GM21786 (cell line): ENCODE results near the gene TYW1B.
"Not testable (repeated sequence)": the region's sequence is repeated elsewhere in the genome, so short reads cannot be mapped to it uniquely, and the experiment has no call there.

Experiments used
- ATAC-seq: cut with Tn5 transposase; IDR thresholded peaks from one replicate; pipeline ENCODE4 v1.9.1; 2021; ENCODE audit not compliant: unreplicated experiment

The TYW1B gene, protein sequence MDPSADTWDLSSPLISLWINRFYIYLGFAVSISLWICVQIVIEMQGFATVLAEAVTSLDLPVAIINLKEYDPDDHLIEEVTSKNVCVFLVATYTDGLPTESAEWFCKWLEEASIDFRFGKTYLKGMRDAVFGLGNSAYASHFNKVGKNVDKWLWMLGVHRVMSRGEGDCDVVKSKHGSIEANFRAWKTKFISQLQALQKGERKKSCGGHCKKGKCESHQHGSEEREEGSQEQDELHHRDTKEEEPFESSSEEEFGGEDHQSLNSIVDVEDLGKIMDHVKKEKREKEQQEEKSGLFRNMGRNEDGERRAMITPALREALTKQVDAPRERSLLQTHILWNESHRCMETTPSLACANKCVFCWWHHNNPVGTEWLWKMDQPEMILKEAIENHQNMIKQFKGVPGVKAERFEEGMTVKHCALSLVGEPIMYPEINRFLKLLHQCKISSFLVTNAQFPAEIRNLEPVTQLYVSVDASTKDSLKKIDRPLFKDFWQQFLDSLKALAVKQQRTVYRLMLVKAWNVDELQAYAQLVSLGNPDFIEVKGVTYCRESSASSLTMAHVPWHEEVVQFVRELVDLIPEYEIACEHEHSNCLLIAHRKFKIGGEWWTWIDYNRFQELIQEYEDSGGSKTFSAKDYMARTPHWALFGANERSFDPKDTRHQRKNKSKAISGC

DNA sequence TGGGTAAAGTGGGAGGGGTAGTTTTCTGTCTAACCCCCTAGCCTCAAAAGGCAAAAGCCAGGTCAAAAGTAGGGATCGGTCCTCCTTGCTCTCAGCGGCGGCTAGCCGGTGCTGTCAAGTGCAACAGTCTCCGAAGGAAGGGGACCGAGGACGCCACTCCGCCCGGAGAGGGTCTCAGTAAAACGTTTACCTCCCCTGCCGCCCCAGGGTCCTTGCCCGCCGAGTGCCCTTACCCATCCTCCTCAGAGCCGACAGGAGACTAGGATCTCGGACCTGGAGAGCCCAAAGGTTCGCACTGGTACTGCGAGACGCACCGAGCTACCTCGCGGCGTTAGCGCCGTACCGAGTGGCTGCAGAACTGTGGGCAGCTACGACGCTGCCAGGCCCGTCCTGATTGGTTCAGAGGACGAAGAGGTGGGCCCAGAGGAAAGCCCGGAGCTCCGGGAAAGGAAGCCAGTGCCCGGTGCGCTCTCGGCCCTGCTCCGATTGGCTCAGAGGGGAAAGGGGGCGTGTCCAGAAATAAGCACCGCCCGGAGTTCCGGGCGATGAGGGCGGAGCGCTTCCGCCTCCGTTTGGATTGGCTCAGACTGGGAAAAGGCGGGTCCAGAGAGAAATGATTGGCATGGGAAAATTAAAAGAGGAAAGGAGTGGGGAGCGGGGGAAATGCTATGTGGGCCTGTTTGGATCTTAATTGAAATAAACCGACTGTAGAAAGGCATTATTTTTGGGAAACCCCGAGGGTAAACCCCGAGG, at the start of gene TYW1B:
TSS of gene TYW1B (minus strand) at position 362 of the 753 bp plus-strand sequence. CDS start at position 237, 125 bp downstream.
- ATAC-seq = peak; percentile 88

DNA sequence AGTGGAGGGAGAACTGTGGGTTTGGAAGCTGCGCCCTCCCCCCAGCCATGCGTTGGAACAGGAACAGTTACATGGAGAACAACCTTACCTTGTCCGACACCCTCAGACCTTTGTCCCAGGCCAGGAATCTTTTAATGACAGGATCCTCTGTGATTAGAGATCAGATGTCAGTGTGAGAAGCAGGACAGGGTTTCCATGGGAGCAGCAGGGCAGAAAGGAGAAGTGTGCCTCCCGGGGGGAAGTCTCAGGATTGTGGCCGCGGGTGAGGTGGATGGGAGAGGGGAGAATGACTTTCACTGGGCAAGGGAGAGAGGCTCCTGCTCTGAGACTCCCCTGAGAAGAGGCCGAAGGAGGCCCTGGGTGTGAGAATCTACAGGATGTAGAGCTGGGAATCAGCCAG, 39.6 kb upstream of the TYW1B start:
- ATAC-seq = not testable (repeated sequence)

DNA sequence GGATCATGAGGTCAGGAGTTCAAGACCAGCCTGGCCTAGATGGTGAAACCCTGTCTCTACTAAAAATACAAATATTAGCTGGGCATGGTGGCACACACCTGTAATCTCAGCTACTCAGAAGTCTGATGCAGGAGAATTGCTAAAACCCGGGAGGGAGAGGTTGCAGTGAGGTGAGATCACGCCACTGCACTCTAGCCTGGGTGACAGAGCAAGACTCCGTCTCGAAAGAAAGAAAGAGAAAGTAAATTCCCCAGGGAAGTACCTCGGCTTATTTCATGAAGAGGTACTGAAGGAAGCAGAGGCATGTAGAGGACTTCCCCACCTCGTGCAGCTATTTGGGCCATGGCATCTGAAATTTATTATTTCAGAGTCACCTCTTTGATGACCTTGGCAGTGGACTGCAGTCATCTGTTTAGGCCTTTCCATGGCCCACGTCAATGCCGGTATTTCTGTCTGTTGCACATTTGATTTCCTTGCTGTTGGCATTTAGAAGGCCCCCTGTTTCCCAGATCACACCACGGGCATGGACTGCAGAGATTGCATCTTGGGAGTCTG, 30.9 kb upstream of the TYW1B start:
- ATAC-seq = not testable (repeated sequence)

DNA sequence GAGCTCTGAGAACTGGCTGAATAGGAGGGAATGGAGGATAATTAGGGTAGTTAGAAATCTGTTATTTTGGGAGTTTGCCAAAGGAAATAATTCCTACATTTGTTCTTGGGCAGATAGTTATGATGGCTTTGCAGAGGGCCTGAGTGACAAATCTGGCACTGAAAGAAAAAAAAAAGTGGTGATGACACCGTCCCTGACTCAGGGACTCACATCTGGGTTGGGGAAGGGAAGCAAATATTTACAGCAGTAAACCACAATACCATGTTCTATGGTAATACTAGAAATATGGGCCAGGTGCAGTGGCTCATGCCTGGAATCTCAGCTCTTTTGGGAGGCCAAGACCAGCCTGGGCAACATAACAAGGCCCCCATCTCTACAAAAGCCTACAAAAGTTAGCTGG, 29.9 kb upstream of the TYW1B start:
- ATAC-seq = not testable (repeated sequence)

DNA sequence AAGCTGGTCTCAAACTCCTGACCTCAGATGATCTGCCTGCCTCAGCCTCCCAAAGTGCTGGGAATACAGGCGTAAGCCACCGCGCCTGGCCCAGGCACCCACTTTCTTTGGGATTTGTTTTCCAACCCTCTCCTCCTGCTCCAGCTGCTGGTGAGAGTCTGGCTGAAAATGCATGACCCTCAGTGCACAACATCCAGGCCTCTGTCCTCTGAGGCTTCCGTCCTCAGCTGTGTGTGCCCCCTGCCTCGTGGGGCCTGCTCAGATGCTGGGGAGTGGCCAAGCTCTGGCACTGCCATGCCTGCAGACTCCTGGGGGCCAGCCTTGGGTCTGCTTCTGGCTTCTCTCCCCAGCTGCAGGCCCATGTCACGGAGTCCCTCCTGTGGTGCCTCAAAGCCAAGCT, 27.3 kb upstream of the TYW1B start:
- not testable (repeated sequence) for ATAC-seq

DNA sequence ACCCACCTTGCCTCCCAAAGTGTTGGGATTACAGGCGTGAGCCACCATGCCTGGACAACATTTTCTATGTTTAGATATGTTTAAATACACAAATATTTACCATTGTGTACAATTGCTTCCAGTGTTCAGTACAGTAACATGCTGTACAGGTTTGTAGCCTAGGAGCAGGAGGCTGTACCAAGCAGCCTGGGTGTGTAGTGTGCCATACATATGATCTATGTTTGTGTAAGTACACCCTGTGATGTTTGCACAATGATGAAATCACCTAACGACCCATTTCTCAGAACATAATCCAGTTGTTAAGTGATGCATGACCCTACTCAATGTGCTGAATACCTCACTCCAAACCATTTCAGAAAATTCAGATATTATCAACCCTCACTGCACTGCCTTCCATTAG, 24.9 kb upstream of the TYW1B start:
- ATAC-seq = not testable (repeated sequence)

DNA sequence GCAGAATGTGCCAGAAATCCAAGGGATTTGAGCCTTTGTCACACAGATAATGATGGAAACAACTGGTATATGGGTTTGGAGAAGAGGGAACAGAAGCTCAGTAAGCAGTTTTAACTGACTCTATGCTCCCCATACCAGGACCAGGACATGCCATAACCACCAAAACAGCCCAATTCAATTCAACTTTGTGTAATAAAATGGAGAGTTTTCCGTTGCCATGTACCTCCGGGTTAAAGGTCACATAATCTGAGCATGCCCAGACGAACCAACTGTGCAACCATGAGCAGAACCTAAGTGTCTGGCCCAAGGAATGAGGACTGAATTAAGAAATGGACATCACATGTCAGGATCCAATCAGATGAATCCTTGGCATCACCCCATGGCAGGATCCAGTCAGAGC, 22.7 kb upstream of the TYW1B start:
- not testable (repeated sequence) for ATAC-seq

DNA sequence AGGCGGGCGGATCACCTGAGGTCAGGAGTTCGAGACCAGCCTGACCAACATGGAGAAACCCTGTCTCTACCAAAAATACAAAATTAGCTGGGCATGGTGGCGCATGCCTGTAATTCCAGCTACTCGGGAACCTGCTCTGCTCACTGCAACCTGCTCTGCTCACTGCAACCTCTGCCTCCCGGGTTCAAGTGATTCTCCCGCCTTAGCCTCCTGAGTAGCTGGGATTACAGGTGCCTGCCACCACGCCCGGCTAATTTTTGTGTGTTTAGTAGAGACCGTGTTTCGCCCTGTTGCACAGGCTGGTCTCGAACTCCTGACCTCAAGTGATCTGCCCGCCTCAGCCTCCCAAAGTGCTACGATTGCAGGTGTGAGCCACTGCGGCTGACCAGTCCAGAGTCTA, 16.1 kb upstream of the TYW1B start:
- ATAC-seq = not testable (repeated sequence)

DNA sequence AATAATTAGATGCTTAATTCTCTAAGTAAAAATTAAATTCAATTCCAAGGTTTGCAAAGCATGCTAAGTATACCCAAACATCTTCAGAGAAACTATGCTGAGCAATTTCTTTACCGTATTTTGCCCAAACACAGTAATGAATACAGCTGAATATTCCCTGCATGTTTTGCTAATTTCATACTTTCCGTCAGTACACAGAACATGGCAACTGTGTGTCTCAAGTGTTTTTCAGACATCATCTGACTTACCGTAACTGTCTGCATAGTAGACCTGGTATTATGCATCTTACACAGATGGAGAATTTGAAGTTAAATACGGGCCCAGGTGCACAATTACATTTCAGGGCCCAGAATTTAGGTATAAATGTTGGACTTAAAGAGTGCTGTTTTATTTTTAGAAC, 15.2 kb upstream of the TYW1B start:
- not testable (repeated sequence) for ATAC-seq

DNA sequence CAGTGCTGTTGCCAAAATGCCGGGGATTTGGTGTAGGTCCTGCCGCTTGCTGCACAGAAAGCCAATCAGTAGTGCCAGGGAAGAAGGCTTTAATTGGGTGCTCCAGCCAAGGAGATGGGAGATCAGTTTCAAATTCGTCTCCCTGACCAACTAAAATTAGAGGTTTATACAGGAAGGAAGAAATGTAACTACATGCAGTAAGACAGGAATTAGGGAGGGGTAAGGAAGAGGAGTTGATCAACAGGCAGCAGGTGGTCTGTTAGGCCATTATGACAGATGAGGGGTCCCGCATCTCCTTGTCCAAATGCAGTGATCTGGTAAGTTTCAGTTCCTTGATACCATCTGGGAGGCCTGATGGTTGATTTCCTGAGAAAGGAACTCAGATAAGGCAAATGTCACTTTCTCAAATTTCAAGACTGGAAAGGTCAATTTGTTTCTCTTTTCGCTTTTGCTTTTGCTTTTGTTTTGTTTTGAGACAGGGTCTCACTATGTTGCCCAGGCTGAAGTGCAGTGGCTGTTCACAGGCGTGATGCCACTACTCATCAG, 13.0 kb upstream of the TYW1B start:
- not testable (repeated sequence) for ATAC-seq

DNA sequence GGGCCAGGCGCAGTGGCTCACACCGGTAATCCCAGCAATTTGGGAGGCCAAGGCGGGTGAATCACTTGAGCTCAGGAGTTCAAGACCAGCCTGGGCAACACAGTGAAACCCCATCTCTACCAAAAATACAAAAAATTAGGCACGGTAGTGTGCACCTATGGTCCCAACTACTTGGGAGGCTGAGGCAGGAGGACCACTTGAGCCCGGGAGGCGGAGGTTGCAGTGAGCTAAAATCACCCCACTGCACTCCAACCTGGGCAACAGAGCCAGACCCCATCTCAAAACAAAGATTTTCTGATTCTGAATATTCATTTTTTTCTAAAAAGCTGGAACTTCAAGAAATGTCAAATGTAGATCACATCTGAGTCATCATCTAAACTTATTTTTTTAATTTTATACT, 10.3 kb upstream of the TYW1B start:
- not testable (repeated sequence) for ATAC-seq

DNA sequence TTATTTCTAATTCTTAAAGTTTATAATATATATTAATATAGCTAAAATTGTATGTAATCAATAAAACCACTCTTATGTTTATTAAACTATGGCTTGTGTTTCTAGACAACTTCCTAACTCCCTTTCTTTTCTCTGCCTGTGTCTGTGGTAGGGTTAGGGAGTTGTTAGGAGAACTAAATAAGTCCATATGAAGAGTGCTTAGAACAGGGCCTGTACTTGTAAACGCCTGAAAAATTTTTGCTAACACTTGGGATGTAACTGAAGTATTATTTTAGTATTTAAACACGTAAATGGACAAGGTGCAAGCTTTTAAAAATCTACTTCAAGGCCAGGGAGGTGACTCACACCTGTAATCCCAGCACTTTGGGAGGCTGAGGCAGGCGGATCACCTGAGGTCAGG, 9.3 kb upstream of the TYW1B start:
- ATAC-seq = not testable (repeated sequence)

DNA sequence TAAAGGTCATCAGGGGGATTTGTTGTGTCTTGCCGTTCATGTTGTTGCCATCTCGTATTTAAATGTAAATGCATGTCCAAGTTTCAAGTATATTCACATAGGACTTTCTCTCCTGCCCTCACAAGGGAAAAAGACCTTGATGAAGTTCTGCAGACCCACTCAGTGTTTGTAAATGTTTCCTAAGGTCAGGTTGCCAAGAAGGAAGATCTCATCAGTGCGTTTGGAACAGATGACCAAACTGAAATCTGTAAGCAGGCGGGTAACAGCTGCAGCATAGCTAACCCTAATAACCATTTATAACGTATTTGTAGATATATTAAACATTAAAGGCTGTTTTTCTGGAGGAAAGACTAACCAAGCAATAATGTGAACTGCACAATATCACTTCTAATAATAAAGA, 2.6 kb upstream of the TYW1B start:
- ATAC-seq = not testable (repeated sequence)

DNA sequence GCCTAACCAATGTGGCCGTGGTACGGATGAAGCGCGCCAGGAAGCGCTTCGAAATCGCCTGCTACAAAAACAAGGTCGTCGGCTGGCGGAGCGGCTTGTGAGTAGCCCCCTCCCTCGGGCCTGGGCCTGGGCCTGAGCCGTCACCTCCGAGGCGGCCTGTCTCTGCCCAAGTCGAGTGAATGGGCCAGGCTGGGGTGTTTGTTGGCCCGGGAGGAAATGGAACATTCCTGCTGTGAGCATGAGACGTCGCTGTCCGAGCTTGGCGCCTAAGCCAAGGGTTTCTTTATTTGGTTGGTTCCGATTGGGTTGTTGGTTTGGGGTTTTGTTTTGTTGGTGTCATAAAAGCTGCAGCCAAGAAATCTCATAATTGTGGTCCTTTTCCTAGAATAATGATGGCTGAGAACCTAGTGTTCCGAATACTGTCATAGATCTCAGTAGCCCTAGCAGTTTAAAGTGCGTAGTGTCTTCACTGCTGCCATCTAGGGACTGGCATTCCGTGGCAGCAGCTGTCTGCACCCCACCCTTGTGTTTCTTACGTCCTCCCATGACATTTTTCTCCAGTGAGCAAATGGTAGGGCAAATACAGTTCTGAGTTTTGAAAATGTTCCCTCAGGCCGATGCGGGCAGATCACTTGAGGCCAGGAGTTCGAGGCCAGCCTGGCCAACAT, 1.8 kb upstream of the TYW1B start:
- peak; percentile 20 for ATAC-seq

DNA sequence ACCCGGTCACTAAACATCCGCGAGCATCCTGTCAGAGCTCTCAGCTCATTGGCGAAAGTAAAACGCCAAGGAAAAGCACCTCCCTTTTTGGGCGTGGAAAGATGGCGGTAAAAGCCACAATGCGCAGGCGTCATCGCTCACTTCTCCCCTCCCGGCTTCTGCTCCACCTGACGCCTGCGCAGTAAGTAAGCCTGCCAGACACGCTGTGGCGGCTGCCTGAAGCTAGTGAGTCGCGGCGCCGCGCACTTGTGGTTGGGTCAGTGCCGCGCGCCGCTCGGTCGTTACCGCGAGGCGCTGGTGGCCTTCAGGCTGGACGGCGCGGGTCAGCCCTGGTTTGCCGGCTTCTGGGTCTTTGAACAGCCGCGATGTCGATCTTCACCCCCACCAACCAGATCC, 1.3 kb upstream of the TYW1B start:
- peak; percentile 40 for ATAC-seq

DNA sequence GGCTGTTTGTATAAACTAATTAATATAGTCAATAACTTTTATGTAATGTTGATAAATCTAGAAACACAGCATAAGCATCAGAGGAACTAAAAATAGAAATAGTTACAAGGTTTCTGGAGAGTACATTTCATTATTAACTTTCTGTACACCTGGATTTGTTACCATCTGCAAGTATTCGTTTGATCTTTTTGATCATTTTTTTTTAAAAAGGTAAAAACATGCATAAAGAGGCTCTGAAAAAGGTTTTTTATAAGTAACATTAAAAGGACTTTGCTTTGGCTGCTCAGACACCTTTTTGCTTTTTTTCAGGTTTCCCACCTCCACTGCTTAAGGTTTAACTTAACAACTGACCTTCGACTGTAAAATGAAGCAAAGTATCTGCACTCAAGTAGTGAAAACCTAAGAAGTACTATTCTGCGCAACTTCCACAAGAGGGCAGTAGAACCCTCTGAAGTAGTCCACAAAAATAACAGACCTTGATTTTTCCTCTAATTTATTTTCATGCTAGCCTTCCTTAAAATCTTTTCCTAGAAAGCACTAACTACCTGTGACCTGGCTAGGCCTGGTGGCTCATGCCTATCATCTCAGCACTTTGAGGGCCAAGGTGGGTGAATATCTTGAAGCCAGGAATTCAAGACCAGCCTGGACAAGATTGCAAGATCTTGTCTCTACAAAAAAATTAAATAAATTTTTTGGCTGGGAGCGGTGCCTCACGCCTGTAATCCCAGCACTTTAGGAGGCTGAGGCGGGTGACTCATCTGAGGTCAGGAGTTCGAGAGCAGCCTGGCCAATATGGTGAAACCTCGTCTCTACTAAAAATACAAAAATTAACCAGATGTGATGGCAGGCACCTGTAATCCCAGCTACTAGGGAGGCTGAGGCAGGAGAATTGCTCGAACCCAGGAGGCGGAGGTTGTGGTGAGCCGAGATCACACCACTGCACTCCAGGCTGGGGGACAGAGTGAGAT, 4.0 kb downstream of the TYW1B start:
- not testable (repeated sequence) for ATAC-seq

DNA sequence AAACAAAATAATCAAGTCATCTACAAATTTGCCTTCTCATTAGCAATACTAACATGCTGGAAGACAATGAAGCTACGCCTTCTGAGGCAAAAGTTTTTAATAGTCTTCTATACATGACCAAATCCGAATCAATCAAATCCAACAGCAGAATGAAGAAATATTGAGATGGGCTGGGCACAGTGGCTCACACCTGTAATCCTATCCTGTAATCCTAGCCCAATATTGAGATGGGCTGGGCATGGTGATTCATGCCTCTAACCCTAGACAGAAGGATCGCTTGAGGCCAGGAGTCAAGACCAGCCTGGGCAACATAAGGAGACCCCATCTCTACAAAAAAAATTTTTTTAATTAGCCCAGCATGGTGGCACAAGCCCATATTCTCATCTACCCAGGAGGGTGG, 5.5 kb downstream of the TYW1B start:
- not testable (repeated sequence) for ATAC-seq

DNA sequence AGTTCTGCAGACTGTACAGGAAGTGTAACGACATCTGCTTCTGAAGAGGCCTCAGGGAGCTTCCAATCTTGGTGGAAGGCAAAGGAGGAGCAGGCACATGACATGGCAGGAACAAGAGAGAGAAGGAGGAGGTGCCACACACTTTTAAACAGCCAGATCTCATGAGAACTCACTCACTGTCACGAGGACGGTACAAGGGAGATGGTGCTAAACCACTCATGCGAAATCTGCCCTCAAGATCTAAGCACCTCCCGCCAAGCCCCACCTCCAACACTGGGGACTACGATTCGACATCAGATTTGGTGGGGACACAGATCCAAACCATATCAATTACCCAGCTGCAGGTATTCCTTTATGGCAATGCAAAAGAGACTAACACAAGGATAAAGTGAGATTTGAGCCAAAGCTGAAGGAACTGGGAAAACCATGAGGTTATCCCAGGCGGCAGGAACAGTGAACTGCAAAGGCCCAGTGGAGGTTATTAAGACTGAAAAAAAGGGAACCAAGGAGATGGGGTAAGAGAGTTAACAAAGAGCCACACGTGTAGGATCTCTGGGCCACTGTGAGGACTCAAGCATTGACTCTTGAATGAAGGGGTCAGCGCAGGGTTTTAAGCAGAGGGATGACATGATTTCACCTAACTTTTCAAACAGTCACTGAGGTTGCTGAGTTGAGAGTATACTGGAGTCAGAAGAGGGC, 9.2 kb downstream of the TYW1B start:
- ATAC-seq = not testable (repeated sequence)

DNA sequence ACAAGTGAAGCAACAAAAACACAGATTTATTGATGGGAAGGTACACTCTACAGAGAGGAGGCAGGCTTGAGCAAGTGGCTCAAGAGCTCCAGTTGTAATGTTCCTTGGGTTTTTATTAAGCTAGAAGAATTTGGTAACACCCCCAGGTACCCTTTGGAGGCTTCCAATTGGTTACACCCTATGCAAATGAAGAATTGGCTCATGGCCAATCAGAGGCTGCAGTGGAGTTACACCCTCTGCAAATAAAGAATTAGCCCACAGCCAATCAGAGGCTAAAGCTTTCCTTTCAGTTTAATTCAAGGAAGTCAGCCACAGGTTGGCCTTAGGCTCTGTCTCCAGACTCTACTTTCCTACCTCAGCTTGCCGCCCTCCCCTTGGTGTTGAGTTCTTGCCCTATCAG, 10.3 kb downstream of the TYW1B start:
- not testable (repeated sequence) for ATAC-seq
